ENCODE results near the gene CCM2.

The CCM2 gene

GRCh38 chr7:45066409-45066808 is 66.4 kb downstream of the CCM2 start:
- no peak for DNase-seq (ENCODE audit: low spot score)

- DNase-seq (ENCODE audit: low spot score) = no peak
These were observed 67.6 kb downstream of the CCM2 start for GRCh38 chr7:45067582-45067981.

GRCh38 chr7:45068236-45069023 is 68.4 kb downstream of the CCM2 start:
- no peak for DNase-seq (ENCODE audit: low spot score)

- DNase-seq (ENCODE audit: low spot score) = no peak
These were observed 69.6 kb downstream of the CCM2 start for GRCh38 chr7:45069444-45070253.

GRCh38 chr7:45070254-45070642 is 70.2 kb downstream of the CCM2 start:
- DNase-seq (ENCODE audit: low spot score) = no peak

- DNase-seq (ENCODE audit: low spot score) = no peak
These were observed 71.5 kb downstream of the CCM2 start for GRCh38 chr7:45071528-45071927.

GRCh38 chr7:45072131-45073030 is 72.4 kb downstream of the CCM2 start:
- no peak for DNase-seq (ENCODE audit: low spot score)

GRCh38 chr7:45073031-45073785 is 73.2 kb downstream of the CCM2 start:
- no peak for DNase-seq (ENCODE audit: low spot score)

GRCh38 chr7:45073786-45074527 is 74.0 kb downstream of the CCM2 start:
- no peak for DNase-seq (ENCODE audit: low spot score)

- no peak for DNase-seq (ENCODE audit: low spot score)
These were observed 74.7 kb downstream of the CCM2 start for GRCh38 chr7:45074528-45075354.

GRCh38 chr7:45075355-45075644 is 75.3 kb downstream of the CCM2 start:
- DNase-seq (ENCODE audit: low spot score) = no peak

- no peak for DNase-seq (ENCODE audit: low spot score)
These were observed 76.1 kb downstream of the CCM2 start for GRCh38 chr7:45075871-45076796.

- DNase-seq (ENCODE audit: low spot score) = no peak
These were observed 76.9 kb downstream of the CCM2 start for GRCh38 chr7:45076946-45077345.

- DNase-seq (ENCODE audit: low spot score) = no peak
These were observed 77.6 kb downstream of the CCM2 start for GRCh38 chr7:45077579-45077978.

GRCh38 chr7:45078125-45078681 is 78.2 kb downstream of the CCM2 start:
- DNase-seq (ENCODE audit: low spot score) = no peak

GRCh38 chr7:45080265-45080957 is 80.4 kb downstream of the CCM2 start:
- no peak for DNase-seq (ENCODE audit: low spot score)

- no peak for DNase-seq (ENCODE audit: low spot score)
These were observed 81.1 kb downstream of the CCM2 start for GRCh38 chr7:45080958-45081669.

- no peak for DNase-seq (ENCODE audit: low spot score)
These were observed 81.6 kb downstream of the CCM2 start for GRCh38 chr7:45081670-45081974.

Measured in hepatic stellate cell (primary cell).